B cell (primary cell): ENCODE measurements around the gene INPP5J.

Experiments
- EZH2 ChIP-seq: IDR thresholded peaks from 2 replicates; pipeline ENCODE4 v1.6.1; 2012; ENCODE audit warnings: borderline replicate concordance, low read depth, mild to moderate bottlenecking, moderate library complexity, low read length; ENCODE audit not compliant: insufficient read depth, poor library complexity, severe bottlenecking
- TF ChIP-seq, protein P1 (sequence below): fragments of 200-600 bp; IDR thresholded peaks from one replicate; pipeline ENCODE4 v1.8.0; 2022; ENCODE audit warnings: antibody characterized with exemption, mild to moderate bottlenecking

DNA sequence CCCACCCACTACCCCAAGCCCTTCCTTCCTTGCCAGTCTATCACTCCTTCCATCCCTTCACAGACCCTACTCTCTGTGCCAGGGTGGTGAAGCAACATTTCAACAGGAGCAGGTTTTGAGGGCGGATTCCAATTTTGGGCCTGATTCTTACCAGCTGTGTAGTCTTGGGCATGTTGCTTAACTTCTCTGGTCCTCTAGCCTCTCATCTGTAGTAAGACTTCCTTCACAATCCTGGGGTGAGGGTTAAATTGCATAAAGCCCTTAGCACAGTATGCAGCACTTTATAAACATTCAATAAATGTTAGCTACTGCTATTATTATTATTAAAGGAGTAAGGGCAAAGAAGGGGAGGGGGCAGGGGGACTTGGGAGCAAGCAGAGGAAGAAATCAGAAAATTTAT lies 32.2 kb downstream of the INPP5J start:
- TF ChIP-seq, protein P1, sequence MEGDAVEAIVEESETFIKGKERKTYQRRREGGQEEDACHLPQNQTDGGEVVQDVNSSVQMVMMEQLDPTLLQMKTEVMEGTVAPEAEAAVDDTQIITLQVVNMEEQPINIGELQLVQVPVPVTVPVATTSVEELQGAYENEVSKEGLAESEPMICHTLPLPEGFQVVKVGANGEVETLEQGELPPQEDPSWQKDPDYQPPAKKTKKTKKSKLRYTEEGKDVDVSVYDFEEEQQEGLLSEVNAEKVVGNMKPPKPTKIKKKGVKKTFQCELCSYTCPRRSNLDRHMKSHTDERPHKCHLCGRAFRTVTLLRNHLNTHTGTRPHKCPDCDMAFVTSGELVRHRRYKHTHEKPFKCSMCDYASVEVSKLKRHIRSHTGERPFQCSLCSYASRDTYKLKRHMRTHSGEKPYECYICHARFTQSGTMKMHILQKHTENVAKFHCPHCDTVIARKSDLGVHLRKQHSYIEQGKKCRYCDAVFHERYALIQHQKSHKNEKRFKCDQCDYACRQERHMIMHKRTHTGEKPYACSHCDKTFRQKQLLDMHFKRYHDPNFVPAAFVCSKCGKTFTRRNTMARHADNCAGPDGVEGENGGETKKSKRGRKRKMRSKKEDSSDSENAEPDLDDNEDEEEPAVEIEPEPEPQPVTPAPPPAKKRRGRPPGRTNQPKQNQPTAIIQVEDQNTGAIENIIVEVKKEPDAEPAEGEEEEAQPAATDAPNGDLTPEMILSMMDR, result no peak
- TF ChIP-seq EZH2, result no peak
